ENCODE measurements around the gene PIGN.

PIGN gene, protein sequence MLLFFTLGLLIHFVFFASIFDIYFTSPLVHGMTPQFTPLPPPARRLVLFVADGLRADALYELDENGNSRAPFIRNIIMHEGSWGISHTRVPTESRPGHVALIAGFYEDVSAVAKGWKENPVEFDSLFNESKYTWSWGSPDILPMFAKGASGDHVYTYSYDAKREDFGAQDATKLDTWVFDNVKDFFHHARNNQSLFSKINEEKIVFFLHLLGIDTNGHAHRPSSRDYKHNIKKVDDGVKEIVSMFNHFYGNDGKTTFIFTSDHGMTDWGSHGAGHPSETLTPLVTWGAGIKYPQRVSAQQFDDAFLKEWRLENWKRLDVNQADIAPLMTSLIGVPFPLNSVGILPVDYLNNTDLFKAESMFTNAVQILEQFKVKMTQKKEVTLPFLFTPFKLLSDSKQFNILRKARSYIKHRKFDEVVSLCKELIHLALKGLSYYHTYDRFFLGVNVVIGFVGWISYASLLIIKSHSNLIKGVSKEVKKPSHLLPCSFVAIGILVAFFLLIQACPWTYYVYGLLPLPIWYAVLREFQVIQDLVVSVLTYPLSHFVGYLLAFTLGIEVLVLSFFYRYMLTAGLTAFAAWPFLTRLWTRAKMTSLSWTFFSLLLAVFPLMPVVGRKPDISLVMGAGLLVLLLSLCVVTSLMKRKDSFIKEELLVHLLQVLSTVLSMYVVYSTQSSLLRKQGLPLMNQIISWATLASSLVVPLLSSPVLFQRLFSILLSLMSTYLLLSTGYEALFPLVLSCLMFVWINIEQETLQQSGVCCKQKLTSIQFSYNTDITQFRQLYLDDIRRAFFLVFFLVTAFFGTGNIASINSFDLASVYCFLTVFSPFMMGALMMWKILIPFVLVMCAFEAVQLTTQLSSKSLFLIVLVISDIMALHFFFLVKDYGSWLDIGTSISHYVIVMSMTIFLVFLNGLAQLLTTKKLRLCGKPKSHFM

GRCh38 chr18:62186774-62187542 lies at the start of gene PIGN, which contains the start of gene RELCH:
PIGN (minus strand) TSS chr18:62187056; CDS start chr18:62161353, 25,703 bp downstream.
RELCH (plus strand) TSS chr18:62187255; CDS start chr18:62187506, 251 bp downstream.
- peak; percentile 98 for DNase-seq

GRCh38 chr18:62236252-62236651 lies 49.4 kb upstream of the PIGN start:
- DNase-seq, result no peak

- no peak for DNase-seq
These were observed 39.2 kb upstream of the PIGN start for GRCh38 chr18:62226047-62226446.

GRCh38 chr18:62224229-62224628 lies 37.4 kb upstream of the PIGN start:
- DNase-seq, result no peak

GRCh38 chr18:62214790-62215189 lies 27.9 kb upstream of the PIGN start:
- DNase-seq, result no peak

- no peak for DNase-seq
These were observed 24.5 kb upstream of the PIGN start for GRCh38 chr18:62211325-62211828.

GRCh38 chr18:62210138-62210537 lies 23.3 kb upstream of the PIGN start:
- DNase-seq, result no peak

GRCh38 chr18:62209046-62209445 lies 22.2 kb upstream of the PIGN start:
- DNase-seq, result no peak

GRCh38 chr18:62206593-62206992 lies 19.7 kb upstream of the PIGN start:
- no peak for DNase-seq

- DNase-seq, result no peak
These were observed 19.0 kb upstream of the PIGN start for GRCh38 chr18:62205824-62206223.

GRCh38 chr18:62201870-62202269 lies 15.0 kb upstream of the PIGN start:
- no peak for DNase-seq

DNA sequence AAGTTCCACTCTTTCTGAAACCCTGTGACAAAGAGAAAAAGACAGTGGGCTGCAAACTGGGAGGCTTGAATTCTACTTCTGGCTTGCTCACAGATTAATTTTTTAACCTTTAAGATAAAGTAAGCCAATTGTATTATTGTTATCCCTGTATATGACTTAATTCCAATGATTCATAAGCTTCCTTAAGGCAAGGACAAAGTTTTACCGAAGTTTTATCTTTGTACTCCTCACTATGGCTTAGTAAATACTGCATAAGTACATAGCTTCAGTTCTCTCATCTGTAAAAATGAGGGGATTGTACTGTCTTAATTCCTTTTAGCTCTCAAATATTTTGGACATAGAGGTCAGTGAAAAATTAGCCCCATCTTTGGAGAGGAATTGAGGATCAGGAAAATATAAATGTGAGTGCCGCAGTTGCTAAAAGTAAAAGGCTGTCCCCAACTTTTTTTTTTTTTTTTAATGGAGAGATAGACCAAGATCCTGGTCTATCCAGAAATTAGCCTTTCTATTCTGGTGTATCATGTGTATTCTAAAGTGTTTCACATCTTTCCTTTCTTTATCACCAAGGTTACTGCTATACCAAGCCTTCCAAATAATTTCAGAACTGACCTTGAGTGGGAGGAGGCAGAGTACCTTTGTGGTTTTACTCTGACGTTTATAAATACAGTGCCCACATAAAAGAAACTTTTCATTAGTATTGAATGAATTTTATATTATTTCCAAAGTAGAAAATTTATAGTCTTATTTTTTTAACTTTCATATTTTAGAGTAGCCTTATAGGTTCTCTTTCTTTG lies 13.5 kb upstream of the PIGN start:
- no peak for DNase-seq

DNA sequence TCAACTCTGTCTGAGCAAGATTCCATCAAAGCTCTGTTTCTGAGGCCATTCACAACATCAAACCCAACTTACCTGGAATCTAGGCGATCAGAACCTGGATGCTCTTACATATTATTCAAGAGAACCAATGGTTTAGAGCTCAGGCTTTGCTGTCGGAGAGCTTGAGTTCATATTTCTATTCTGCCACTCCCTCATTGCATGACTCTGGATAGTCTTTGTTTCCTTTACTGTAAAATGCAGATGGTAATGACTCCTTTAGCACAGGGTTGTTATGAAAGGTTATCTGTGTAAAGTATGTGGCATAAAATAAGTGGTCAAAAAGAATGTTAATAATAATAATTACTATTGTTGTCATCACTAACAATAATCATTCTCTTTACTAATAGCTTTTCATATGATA lies 12.8 kb upstream of the PIGN start:
- no peak for DNase-seq

- DNase-seq, result no peak
These were observed 11.4 kb upstream of the PIGN start for GRCh38 chr18:62198259-62198658.

- DNase-seq, result no peak
These were observed 10.1 kb upstream of the PIGN start for GRCh38 chr18:62196980-62197379.

- DNase-seq, result no peak
These were observed 9.2 kb upstream of the PIGN start for GRCh38 chr18:62196079-62196478.

GRCh38 chr18:62189208-62189607 lies 2.4 kb upstream of the PIGN start:
- no peak for DNase-seq

DNA sequence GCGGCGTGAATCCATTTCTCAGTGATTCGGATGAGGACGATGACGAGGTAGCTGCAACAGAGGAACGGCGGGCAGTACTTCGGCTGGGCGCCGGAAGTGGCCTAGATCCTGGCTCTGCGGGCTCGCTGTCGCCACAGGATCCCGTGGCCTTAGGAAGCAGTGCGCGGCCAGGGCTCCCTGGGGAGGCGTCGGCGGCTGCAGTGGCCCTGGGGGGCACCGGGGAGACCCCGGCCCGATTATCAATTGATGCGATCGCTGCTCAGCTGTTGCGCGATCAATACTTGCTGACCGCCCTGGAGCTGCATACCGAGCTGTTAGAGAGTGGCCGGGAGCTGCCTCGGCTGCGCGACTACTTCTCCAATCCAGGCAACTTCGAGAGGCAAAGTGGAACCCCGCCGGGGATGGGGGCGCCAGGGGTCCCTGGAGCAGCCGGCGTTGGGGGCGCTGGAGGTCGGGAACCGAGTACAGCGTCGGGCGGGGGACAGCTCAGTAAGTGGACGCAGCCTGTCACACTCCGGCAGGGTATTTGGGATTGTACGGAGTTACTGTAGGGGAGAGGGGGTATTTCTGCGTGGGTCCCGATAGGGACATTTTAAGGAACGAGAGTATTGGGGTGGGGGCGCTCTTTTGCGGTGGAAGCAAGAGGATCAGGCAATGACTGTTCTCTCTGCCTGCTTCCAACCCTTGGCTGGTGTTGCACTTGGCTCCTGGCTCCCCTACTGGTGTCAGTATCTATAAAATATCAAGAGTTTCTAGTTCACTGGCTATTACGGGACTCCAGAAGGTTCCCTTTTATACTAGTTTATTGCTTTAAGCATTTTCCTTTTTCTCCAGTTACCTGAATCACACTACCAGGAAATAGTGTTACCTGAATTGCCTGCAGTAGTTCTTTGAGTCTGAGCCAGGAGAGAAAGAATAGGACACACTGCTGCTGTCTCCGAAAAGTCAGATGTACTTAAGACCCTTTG lies 971 bp upstream of the PIGN start:
- DNase-seq, result peak; percentile 53

DNA sequence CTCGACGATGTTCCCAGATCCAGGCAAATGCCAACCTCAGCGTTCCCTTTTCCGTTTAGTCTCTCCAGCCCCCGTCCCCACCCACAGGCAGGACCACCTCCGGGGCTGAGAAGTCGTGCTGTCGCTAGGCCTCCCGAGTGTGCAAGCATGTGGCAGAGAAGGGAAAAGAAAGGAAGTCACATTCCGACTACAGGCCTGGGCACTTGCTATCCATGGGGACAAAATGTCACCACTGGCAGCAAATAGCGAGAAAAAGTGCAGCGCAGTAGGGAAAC lies 420 bp downstream of the PIGN start:
- peak; percentile 15 for DNase-seq

GRCh38 chr18:62183578-62184195 lies 3.2 kb downstream of the PIGN start:
- peak; percentile 54 for DNase-seq

All from HCEC 1CT (cell line).